Smooth muscle cell (in vitro differentiated cells): ENCODE data around the gene CASR. TPM values are rescaled to one million over a fixed set of nuclear protein-coding genes. Genes with fewer than 3 reads are reported as not detected.

Experiments used
- DNase-seq: peaks from one replicate; lab custom pipeline; 2025; ENCODE audit not compliant: unreplicated experiment; lab: John Stamatoyannopoulos, UW
- H2AFZ ChIP-seq: fragments of 200-600 bp; sonication (generic); 2 replicates; pipeline ENCODE4 v1.6.0; 2016; ENCODE audit warnings: antibody characterized with exemption, low read depth, mild to moderate bottlenecking
- H3F3A ChIP-seq: fragments of 200-600 bp; sonication (generic); 2 replicates; pipeline ENCODE4 v1.6.0; 2017; ENCODE audit warnings: antibody characterized with exemption, low read depth
- H3K27ac ChIP-seq: fragments of 200-600 bp; sonication (generic); 2 replicates; pipeline ENCODE4 v1.5.1; 2016; ENCODE audit warnings: low read depth, mild to moderate bottlenecking
- H3K27me3 ChIP-seq: fragments of 200-600 bp; sonication (generic); 2 replicates; pipeline ENCODE4 v1.6.1; 2016; ENCODE audit warnings: low read depth, mild to moderate bottlenecking
- H3K36me3 ChIP-seq: fragments of 200-600 bp; sonication (generic); 2 replicates; pipeline ENCODE4 v1.5.1; 2016; ENCODE audit warnings: low read depth
- H3K4me1 ChIP-seq: fragments of 200-600 bp; sonication (generic); 2 replicates; pipeline ENCODE4 v1.5.1; 2016; ENCODE audit warnings: low read depth
- H3K4me2 ChIP-seq: fragments of 200-600 bp; sonication (generic); 2 replicates; pipeline ENCODE4 v1.6.0; 2016; ENCODE audit warnings: mild to moderate bottlenecking
- H3K4me3 ChIP-seq: fragments of 200-600 bp; sonication (generic); 2 replicates; pipeline ENCODE4 v1.5.1; 2016; ENCODE audit warnings: mild to moderate bottlenecking
- H3K79me2 ChIP-seq: fragments of 200-600 bp; sonication (generic); 2 replicates; pipeline ENCODE4 v1.6.0; 2016; ENCODE audit warnings: low read depth, mild to moderate bottlenecking
- H3K9ac ChIP-seq: fragments of 200-600 bp; sonication (generic); 2 replicates; pipeline ENCODE4 v1.6.0; 2016; ENCODE audit warnings: low read depth
- H3K9me3 ChIP-seq: fragments of 200-600 bp; sonication (generic); replicated peaks from 2 replicates; pipeline ENCODE4 v1.5.1; 2016; ENCODE audit warnings: low read depth
- H4K20me1 ChIP-seq: fragments of 200-600 bp; sonication (generic); 2 replicates; pipeline ENCODE4 v1.6.0; 2016; ENCODE audit warnings: low read depth
- WGBS: methylation state at CpG from one replicate; pipeline ENCODE4 v1.1.7; 2016; ENCODE audit warnings: low lambda C conversion rate; 5-methylcytosine and 5-hydroxymethylcytosine counted together
- polyA plus RNA-seq: library from polyadenylated mRNA; unstranded; fragments of >200 nt; fragmentation: Nextera tagmentation; extraction: Ambion mirVana; gene quantifications from 2 replicates; pipeline ENCODE4 v1.2.1, GENCODE V29; 2016
- total RNA-seq: library from RNA; depleted of rRNA; stranded (reverse); fragments of >200 nt; gene quantifications from 2 replicates; pipeline ENCODE4 v1.2.3, GENCODE V29; 2014
- TF ChIP-seq, protein P1 (sequence below): fragments of 200-600 bp; sonication (generic); IDR thresholded peaks from 2 replicates; pipeline ENCODE4 v1.5.1; 2017; ENCODE audit warnings: borderline replicate concordance, mild to moderate bottlenecking, antibody characterized with exemption; ENCODE audit not compliant: insufficient read depth, poor library complexity, severe bottlenecking

CASR gene
- total and polyA plus RNA-seq, 2 experiments from 2014 or later: not detected

DNA sequence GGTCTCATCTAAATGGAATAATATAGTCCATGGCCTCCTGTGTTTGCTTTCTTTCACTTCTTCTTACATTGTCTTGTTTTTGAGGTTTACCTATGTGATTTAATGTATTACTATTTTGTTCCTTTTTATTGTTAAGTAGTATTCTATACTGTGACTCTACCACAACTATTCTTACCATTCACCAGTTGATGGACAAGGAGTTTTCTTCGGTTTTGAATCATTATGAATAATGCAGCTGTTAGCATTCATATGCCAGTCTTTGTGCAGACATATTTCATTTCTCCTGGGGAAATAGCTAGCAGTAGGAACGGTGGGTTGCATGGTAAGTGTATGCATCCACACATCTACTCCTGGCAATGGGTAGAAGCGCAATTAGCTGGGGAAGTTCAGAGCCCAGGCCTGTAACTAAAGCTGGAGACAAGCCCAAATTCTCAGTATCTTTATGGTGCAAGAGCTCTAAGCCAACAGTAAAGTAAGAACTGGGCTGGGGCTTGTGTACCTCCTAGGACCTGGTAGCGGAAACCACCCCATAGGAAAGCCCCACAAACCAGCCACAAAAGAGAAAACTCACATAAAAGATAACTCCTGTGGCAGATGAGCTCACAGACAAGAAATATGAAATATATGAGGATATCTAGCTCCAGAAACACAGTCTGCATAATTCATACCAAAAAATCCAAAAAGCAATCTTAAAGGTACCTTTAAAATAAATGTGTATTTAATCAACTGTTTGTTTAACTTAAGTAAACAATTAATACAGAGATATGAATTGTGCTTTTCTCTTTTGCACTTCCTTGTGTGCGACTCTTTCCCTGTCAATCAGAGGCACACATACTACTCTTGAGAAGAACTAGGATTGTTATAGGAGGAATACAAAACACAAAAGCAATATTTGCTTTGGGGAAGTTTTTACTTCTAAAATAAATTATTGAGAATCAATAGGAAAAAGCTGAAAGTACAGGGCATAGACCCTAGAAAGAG, 138.9 kb downstream of the CASR start:
- no peaks in the 10 kb centered on the region for H3K9me3 ChIP-seq
- H4K20me1 ChIP-seq: no peaks in the 10 kb centered on the region
- H3K4me3 ChIP-seq: no peak overlapping the region
- no peaks in the 10 kb centered on the region for H3K79me2 ChIP-seq
- H3F3A ChIP-seq: no peaks in the 10 kb centered on the region
- no peak overlapping the region for H3K27ac ChIP-seq
- no peak overlapping the region for H3K9ac ChIP-seq
- DNase-seq: no peak
- H3K4me2 ChIP-seq: no peak overlapping the region
- 89% methylated on average over 5 of the region's 5 CpGs for WGBS
- no peak overlapping the region for H2AFZ ChIP-seq
- H3K36me3 ChIP-seq: no peaks in the 10 kb centered on the region
- no peaks in the 10 kb centered on the region for H3K27me3 ChIP-seq
- TF ChIP-seq, protein P1, sequence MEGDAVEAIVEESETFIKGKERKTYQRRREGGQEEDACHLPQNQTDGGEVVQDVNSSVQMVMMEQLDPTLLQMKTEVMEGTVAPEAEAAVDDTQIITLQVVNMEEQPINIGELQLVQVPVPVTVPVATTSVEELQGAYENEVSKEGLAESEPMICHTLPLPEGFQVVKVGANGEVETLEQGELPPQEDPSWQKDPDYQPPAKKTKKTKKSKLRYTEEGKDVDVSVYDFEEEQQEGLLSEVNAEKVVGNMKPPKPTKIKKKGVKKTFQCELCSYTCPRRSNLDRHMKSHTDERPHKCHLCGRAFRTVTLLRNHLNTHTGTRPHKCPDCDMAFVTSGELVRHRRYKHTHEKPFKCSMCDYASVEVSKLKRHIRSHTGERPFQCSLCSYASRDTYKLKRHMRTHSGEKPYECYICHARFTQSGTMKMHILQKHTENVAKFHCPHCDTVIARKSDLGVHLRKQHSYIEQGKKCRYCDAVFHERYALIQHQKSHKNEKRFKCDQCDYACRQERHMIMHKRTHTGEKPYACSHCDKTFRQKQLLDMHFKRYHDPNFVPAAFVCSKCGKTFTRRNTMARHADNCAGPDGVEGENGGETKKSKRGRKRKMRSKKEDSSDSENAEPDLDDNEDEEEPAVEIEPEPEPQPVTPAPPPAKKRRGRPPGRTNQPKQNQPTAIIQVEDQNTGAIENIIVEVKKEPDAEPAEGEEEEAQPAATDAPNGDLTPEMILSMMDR: no peak
- H3K4me1 ChIP-seq: no peaks in the 10 kb centered on the region

DNA sequence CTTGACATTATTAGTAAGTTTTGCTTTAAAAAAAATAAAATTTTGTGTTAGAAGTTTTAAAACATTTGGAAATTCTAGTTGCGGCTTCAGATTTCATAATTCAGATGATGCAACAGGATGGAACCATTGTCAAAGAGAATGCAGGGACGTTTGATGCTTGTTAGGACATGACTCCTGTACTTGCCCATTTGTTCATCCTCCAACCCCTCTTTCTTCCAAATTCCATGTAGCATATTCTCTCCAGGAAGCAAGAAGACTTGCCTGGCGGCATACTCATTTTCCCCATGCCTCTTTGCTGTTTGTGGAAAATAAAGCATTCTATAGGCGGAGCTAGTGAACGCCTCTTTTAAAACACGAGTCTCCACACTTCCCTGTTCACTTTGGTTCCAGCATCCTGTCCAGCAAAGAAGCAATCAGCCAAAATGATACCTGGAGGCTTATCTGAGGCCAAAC, 141.4 kb downstream of the CASR start, which contains the start of gene CSTA:
CSTA (plus strand) TSS at position 378 of the 453 bp plus-strand sequence; CDS start at position 423, 45 bp downstream.
- Histone ChIP-seq H3K4me1 (no peaks in the 10 kb centered on the region), H2AFZ (peak within 1 kb of the TSS; percentile 58), H3K36me3 (no peaks in the 10 kb centered on the region), H3K79me2 (no peaks in the 10 kb centered on the region), H3F3A (no peaks in the 10 kb centered on the region), H3K4me3 (no peak within 1 kb of the TSS), H3K27me3 (no peaks in the 10 kb centered on the region), H4K20me1 (no peaks in the 10 kb centered on the region), H3K9ac (no peak within 1 kb of the TSS), H3K4me2 (peak within 1 kb of the TSS; percentile 36), H3K27ac (peak within 1 kb of the TSS; percentile 19), H3K9me3 (no peaks in the 10 kb centered on the region)
- no peak for DNase-seq
- 76% methylated on average over 6 of the region's 6 CpGs for WGBS
- TF ChIP-seq, protein P1: no peak

DNA sequence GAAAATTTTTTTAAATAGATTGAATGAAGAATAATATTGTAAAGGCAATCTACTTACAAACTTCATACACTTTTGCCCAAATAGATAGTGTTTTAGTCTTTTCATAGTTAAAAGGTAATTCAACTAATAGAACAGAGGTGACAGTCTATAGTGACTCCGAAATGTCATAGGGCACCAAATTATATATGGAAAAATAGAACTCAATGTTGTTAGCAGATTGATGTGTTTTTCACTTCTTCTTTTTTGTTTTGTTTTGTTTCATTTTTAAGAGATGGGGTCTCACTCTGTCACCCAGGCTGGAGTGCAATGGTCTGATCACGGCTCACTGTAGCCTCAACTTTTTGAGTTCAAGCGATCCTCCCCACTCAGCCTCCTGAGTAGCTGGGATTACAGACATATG, 142.3 kb downstream of the CASR start:
- TF ChIP-seq, protein P1: no peak
- H3K79me2 ChIP-seq: no peaks in the 10 kb centered on the region
- H3K9me3 ChIP-seq: no peaks in the 10 kb centered on the region
- no peaks in the 10 kb centered on the region for H3K27me3 ChIP-seq
- H3K27ac ChIP-seq: no peak overlapping the region
- WGBS: 97% methylated on average over 3 of the region's 3 CpGs
- H3K36me3 ChIP-seq: no peaks in the 10 kb centered on the region
- H3F3A ChIP-seq: no peaks in the 10 kb centered on the region
- H3K9ac ChIP-seq: no peak overlapping the region
- no peak for DNase-seq
- H4K20me1 ChIP-seq: no peaks in the 10 kb centered on the region
- H3K4me2 ChIP-seq: no peak overlapping the region
- H2AFZ ChIP-seq: no peak overlapping the region
- H3K4me3 ChIP-seq: no peak overlapping the region
- H3K4me1 ChIP-seq: no peaks in the 10 kb centered on the region
